Left hindlimb (tissue), 1 donor: Measurements from ENCODE around the gene KCNQ4.

Experiments
- DNase-seq: peaks from one replicate; pipeline ENCODE4 v3.0.0-alpha.2; 2018

The KCNQ4 gene

GRCh38 chr1:40820911-40821693 lies 37.5 kb downstream of the KCNQ4 start:
- DNase-seq, result no peak

DNA sequence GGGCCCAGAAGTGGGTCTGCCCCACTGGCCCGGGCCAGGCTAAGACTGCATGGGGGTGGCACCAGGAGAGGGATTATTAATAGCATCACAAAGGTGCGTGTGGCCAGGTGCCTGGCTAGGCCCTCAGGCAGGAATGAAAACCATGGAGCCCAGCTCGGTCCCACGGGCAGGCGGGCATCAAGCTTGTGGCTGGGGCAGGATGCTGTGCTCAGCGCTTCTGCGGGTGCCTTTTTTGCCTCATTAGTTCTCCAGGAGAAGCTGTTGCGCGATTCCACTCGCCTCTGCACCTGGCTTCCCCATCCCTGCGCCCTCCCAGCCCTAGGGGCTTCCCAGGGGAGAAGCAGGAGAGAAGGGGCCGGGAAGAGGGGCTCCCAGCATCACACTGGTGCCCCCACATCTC lies 39.3 kb downstream of the KCNQ4 start:
- DNase-seq, result no peak

DNA sequence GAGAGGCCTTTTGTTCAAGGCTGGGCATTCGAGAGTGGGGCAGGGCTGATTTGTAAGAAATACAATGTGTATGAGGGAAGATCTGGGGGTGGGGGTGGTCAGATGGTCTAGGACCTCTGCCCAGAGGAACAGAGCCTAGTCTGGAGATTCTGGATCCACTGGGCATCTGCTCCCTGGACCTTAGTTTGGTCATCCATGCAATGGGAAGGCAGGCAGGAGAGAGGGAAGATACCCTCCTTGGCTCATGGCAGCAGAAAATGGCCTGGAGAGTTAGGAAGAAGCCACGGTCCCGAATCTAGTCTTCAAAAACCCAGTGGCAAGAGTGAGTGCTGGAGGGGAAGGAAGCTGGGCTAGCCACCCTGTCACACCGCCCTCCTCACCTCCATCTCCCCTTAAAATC lies 39.8 kb downstream of the KCNQ4 start:
- no peak for DNase-seq

DNA sequence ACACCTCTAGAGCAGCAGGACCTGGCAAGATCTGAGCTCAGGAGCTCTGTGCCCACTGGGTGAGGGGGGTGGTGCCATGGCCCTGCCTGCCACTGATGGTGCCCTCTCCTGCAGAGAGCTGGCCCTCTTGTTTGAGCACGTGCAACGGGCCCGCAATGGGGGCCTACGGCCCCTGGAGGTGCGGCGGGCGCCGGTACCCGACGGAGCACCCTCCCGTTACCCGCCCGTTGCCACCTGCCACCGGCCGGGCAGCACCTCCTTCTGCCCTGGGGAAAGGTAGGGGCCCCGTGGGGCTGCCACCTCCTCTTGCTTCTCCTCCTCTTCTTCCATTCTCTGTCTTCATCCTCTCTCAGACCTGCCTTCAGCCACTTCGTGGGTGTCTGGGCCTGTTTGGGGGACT lies 40.4 kb downstream of the KCNQ4 start:
- no peak for DNase-seq

DNA sequence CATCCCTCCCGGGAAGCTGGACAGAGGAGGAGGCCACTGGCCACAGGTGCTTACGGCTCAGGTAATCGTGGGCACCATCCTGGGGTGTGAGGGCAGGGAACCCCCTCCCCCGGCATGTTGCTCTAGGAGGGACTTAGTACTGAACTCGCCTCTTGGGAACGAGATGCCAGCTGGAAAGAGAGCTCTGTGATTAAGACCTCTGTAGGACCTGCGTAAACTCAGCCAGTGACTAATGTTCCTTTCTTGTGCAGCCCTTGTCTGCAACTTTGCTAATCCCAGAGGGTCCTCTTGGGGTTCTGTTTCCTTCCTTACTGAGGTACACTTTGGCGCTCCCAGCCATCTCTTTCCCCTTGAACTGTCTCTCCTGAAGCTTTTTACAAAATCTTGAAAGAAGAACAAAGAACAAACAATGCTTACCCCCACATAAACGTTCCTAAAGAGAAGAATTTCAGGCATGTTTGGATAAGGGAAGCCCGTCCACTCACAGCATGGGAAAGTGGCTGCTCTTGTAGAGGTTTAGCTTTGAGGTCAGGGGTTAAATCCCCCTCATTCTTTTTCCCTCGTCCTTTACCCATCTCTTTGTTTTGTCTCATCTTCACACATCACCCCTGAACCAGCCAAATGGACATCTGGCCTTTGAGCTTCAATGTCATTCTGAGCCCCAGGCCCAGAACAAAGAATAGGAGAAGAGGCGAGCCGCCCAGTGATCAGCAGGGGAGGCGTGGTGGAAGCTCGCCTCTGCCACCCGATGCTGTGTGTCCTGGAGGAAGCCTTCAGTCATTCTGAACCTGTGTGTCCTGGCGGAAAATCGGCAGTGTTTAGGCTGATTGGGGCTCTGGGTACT lies 41.2 kb downstream of the KCNQ4 start:
- DNase-seq, result no peak

DNA sequence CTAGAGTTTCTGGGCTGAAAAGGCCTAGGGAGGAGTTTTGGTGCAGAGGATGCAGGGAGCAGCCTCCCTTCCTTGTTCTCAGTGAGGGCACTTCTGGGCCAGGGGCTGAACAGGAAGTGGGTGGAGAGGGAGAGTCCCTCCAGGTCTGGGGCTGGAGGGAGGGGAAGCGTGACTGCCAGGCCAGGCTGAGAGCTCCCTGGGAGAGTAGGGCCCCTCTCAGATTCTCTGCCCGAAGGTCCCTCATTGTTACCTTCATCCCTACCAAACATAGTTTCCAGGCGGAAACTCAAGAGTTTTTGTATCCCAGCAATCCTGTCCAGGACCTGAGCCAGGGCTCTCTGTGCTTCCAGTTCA lies 41.8 kb downstream of the KCNQ4 start:
- DNase-seq, result no peak

- no peak for DNase-seq
Observed at GRCh38 chr1:40825996-40826395, 42.4 kb downstream of the KCNQ4 start.

DNA sequence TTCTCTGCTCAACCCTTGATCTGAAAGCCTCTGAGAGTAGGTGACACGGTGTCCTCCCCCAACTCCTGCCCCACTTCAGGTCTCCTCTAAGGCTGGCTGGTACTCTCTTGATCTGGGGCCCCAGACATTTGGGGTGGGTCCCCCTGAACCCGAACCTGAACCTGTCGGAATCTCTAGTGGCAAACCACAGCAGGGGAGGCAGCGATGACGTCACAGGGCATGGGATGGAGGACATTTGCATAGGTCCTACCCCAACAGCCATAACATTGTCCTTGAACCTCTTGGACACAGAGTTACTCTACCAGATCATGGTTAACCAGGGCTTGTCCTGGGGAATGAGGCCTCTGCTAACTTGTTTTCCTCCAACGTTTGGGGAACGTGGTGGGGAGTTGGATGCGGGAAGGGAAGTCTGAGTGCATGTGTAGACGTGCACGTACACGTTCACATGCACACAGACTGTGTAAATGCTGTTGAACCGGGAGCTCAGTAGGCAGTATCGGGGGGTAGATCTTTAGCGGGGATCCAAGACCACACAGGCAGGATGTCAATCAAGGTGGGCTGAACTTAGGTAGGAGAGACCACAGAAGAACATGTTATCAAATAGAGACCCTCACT lies 46.2 kb downstream of the KCNQ4 start:
- no peak for DNase-seq

DNA sequence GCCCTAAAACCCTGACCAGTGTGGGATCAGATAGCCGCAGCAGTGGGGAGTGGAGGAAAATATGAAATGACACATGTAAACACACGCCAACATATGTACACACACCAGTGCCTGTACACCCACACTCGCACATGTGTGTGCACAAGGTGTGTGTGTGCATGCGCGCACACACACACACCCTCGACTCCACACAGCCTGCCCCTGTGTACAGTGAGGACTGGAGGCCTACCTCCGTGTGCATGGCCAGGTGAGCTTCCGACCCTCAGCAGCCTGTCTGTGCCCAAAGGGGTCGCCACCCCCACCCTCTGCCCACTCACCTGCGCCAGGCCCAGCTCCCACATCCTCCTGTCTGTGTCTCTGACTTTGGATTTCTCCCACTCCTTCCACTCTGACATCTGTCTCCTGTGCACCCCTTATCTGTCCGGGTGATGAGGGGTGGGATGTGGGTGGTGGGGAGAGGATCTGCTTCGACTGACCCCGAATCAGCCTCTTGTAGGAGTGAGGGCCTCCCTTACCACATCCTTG lies 46.9 kb downstream of the KCNQ4 start:
- no peak for DNase-seq

- DNase-seq, result no peak
Observed at GRCh38 chr1:40831001-40831732, 47.6 kb downstream of the KCNQ4 start.

GRCh38 chr1:40833979-40834378 lies 50.4 kb downstream of the KCNQ4 start:
- no peak for DNase-seq

DNA sequence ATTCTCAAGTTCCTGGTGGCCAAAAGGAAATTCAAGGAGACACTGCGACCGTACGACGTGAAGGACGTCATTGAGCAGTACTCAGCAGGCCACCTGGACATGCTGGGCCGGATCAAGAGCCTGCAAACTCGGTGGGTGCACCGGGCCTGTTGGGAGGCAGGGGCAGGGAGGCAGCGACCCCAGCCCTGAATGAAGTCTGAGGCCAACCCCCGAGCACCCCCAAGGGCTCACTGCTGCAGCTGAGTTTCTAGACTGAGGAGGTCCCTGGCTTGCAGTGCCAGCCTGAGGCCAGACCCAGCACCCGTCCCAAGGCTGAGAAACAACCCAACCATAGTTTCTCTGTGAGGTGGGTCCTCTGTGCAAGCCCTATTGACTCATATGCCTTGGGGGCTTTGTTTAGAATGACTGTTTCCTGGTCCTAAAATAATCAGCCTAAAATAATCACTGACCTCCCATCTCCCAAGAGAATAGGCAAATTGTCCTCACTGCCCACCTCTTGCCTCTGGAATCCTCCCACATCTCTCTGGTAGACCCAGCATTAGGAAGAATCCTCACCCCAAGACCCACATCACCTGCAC lies 51.5 kb downstream of the KCNQ4 start:
- no peak for DNase-seq

GRCh38 chr1:40836283-40836682 lies 52.7 kb downstream of the KCNQ4 start:
- DNase-seq, result no peak

DNA sequence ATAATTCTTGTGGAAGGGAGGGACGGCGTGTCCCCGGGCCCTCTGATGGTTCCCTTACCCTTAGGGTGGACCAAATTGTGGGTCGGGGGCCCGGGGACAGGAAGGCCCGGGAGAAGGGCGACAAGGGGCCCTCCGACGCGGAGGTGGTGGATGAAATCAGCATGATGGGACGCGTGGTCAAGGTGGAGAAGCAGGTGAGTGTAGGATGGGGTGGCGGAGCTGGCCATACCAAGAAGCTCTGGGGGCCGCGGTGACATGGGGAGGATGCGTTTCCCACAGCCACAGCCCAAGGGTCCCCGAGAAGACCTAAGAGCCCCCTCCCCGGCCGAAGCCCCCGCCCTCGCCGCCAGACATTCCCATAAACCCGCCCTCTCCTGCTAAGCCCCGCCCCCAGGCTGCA lies 54.0 kb downstream of the KCNQ4 start:
- DNase-seq, result no peak

- no peak for DNase-seq
Observed at GRCh38 chr1:40838045-40838979, 54.7 kb downstream of the KCNQ4 start.

GRCh38 chr1:40838980-40839942 lies 55.7 kb downstream of the KCNQ4 start:
- no peak for DNase-seq

DNA sequence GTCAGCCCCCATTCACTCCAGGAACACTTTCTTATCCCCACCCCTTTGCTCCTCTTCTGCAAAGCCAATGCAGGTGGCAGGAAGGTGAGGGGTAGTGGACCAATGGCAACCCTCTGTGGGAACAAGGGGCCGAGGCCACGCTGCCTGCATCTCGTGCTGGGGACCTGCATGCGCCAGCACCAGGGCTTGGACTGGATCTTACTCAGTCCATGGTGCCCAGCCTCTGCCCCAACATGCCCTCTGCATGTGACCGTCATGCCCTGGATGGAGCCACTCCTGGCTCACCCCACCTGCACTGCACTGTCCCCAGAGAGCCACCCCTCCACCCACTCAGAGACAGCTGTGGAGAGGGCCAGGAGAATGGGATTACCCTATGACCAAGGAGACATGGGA lies 56.4 kb downstream of the KCNQ4 start:
- no peak for DNase-seq

GRCh38 chr1:40840526-40841323 lies 57.1 kb downstream of the KCNQ4 start:
- no peak for DNase-seq

DNA sequence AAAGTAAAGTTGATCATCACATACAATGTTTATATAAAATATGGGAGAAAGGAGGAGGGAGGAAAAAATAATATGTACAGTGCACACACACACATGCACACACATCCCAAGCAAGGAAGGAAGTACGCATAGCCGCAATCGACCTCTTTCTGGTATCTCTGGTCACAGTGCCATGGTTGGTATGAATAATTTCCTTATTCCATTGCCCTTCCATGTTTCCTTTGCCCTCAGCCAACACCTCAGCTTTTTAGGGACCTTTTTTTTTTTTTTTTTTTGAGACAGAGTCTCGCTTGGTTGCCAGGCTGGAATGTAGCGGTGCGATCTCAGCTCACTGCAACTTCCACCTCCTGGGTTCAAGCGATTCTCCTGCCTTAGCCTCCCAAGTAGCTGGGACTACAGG lies 58.0 kb downstream of the KCNQ4 start:
- DNase-seq, result no peak
